ENCODE data around the gene CSF1. TPM values are rescaled to one million over a fixed set of nuclear protein-coding genes. Genes with fewer than 3 reads are reported as not detected.

CSF1 gene
- polyA plus RNA-seq, 2 of the 4 experiments (the other 2 are of a cell fraction) = 35.1 to 36.3 TPM

- TF ChIP-seq HDAC2 (IDR thresholded peaks at IDR 0.05) (no peak), NR3C1 (IDR thresholded peaks at IDR 0.05) (no peak)
Measured at GRCh38 chr1:109894823-109895719, 15.6 kb upstream of the CSF1 start (continued).

- CTCF ChIA-PET = interaction anchor here (0.8 to 1.8 kb wide), 5 partner anchors 8 to 119 kb away, joined by 3 to 9 read pairs (median 3); partner anchors contain the start of gene AHCYL1
- Histone ChIP-seq H3K9me3 (no peaks in the 10 kb centered on the region), H3K27ac (peak overlapping the region in 1 of 2 experiments; percentile 65; a peak in 3 of 6 replicates), H3K4me3 (no peak overlapping the region), H3K4me2 (peak overlapping the region; percentile 24), H3K4me1 (peaks cover 28% of the 10 kb centered on the region)
- 59% methylated on average over 11 of the region's 16 CpGs for WGBS (ENCODE audit: missing lambda C conversion rate)
- FAIRE-seq (no peak), ATAC-seq (peak in 1 of 2 experiments; percentile 62; a peak in 2 of 6 replicates), DNase-seq (ENCODE audit: low read depth in 1 of 2, low spot score in 1 of 2) (no peak)
- no peak for TF ChIP-seq HEYL (CRISPR knock-in tag; IDR thresholded peaks at IDR 0.05)
- TF ChIP-seq CTCF (IDR thresholded peaks at IDR 0.05) = no peak
- TF ChIP-seq ZSCAN20 (CRISPR knock-in tag; IDR thresholded peaks at IDR 0.05) = no peak
- no peak for TF ChIP-seq FOSL2 (IDR thresholded peaks at IDR 0.05)
- peak; percentile 55; the same call in 1 of the 2 replicates for TF ChIP-seq FOSL2 (CRISPR knock-in tag; IDR thresholded peaks at IDR 0.05)
- POLR2A ChIA-PET = no interaction called here
Measured at GRCh38 chr1:109895720-109896504, 14.7 kb upstream of the CSF1 start.

GRCh38 chr1:109896681-109897080, 14.0 kb upstream of the CSF1 start:
- Histone ChIP-seq H3K4me3 (no peak overlapping the region), H3K4me1 (peaks cover 32% of the 10 kb centered on the region), H3K27ac (peak overlapping the region in 1 of 2 experiments; percentile 65; a peak in 2 of 6 replicates), H3K9me3 (no peaks in the 10 kb centered on the region), H3K4me2 (no peak overlapping the region)
- ChIA-PET CTCF (interaction anchor here (0.8 to 1.8 kb wide), 4 partner anchors 9 to 120 kb away, joined by 3 to 9 read pairs (median 6); partner anchors contain the start of gene AHCYL1), POLR2A (no interaction called here)
- FAIRE-seq = no peak
- 75% methylated on average over 8 of the region's 8 CpGs for WGBS (ENCODE audit: missing lambda C conversion rate)
- DNase-seq (ENCODE audit: low read depth in 1 of 2, low spot score in 1 of 2) = no peak
- no peak for ATAC-seq
- no peak for TF ChIP-seq PHF8 (IDR thresholded peaks at IDR 0.05; ENCODE audit: borderline replicate concordance, low read depth)
- TF ChIP-seq NR3C1 (IDR thresholded peaks at IDR 0.05) = no peak
- no peak for TF ChIP-seq RAD21 (conservative IDR thresholded peaks at IDR 0.05 in 1 of 2, IDR thresholded peaks at IDR 0.05 in 1 of 2)
- TF ChIP-seq HMGXB4 (CRISPR knock-in tag; IDR thresholded peaks at IDR 0.05; ENCODE audit: borderline replicate concordance) = no peak
- no peak for TF ChIP-seq MAX (IDR thresholded peaks at IDR 0.05)
- TF ChIP-seq FOXS1 (CRISPR knock-in tag; IDR thresholded peaks at IDR 0.05) = no peak
- no peak for TF ChIP-seq JUNB (IDR thresholded peaks at IDR 0.05)
- no peak for TF ChIP-seq NFE2L2 (conservative IDR thresholded peaks at IDR 0.05; ENCODE audit: low read length)
- no peak for TF ChIP-seq ELK1 (IDR thresholded peaks at IDR 0.05; ENCODE audit: low read depth, low read length)
- no peak for TF ChIP-seq BCL3 (IDR thresholded peaks at IDR 0.05)
- no peak for TF ChIP-seq CBX8 (IDR thresholded peaks at IDR 0.05)
- TF ChIP-seq NPAS2 (CRISPR knock-in tag; IDR thresholded peaks at IDR 0.05; ENCODE audit: borderline replicate concordance) = no peak
- no peak for TF ChIP-seq POLR2AphosphoS2 (conservative IDR thresholded peaks at IDR 0.05; ENCODE audit: low read length)
- no peak for TF ChIP-seq ZC3H11A (IDR thresholded peaks at IDR 0.05)
- no peak for TF ChIP-seq EHMT2 (IDR thresholded peaks at IDR 0.05; ENCODE audit: low read depth)

Measured in A549 (cell line).